ENCODE data around the gene TSEN2.

DNA sequence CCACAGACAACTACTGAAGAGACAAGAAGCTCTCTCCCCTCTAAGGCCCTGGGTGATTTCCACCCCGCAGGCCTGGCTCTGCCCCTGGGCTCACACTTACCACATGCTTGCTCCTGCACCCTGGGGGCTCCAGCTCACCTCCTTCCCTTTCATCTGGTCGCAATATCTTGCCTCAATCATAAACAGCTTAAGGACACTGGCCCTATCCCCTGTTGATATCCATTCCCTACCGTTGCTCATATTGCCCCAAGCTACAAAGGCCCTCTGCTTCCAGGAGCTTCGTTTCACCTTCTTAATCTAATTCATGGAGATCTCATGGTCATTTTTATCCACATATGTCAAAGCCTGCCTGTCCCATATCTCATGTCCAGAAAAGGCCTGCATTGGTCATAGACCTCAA is 46.0 kb upstream of the TSEN2 start:
- no peak for TF ChIP-seq POLR2AphosphoS5 (IDR thresholded peaks at IDR 0.05; ENCODE audit: low read depth, low read length)
- TF ChIP-seq JUND (IDR thresholded peaks at IDR 0.05), result no peak
- TF ChIP-seq, protein P1, sequence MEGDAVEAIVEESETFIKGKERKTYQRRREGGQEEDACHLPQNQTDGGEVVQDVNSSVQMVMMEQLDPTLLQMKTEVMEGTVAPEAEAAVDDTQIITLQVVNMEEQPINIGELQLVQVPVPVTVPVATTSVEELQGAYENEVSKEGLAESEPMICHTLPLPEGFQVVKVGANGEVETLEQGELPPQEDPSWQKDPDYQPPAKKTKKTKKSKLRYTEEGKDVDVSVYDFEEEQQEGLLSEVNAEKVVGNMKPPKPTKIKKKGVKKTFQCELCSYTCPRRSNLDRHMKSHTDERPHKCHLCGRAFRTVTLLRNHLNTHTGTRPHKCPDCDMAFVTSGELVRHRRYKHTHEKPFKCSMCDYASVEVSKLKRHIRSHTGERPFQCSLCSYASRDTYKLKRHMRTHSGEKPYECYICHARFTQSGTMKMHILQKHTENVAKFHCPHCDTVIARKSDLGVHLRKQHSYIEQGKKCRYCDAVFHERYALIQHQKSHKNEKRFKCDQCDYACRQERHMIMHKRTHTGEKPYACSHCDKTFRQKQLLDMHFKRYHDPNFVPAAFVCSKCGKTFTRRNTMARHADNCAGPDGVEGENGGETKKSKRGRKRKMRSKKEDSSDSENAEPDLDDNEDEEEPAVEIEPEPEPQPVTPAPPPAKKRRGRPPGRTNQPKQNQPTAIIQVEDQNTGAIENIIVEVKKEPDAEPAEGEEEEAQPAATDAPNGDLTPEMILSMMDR (IDR thresholded peaks at IDR 0.05 in 2 of 3, conservative IDR thresholded peaks at IDR 0.05 in 1 of 3; ENCODE audit: borderline replicate concordance in 1 of 3, insufficient read depth in 1 of 3, low read depth in 2 of 3, low read length in 2 of 3), result no peak
- no peak for TF ChIP-seq POLR2A (IDR thresholded peaks at IDR 0.05; ENCODE audit: borderline replicate concordance, extremely low read depth, insufficient read depth, insufficient read length)
- no peak for TF ChIP-seq EZH2 (IDR thresholded peaks at IDR 0.05)
- TF ChIP-seq, protein P2, sequence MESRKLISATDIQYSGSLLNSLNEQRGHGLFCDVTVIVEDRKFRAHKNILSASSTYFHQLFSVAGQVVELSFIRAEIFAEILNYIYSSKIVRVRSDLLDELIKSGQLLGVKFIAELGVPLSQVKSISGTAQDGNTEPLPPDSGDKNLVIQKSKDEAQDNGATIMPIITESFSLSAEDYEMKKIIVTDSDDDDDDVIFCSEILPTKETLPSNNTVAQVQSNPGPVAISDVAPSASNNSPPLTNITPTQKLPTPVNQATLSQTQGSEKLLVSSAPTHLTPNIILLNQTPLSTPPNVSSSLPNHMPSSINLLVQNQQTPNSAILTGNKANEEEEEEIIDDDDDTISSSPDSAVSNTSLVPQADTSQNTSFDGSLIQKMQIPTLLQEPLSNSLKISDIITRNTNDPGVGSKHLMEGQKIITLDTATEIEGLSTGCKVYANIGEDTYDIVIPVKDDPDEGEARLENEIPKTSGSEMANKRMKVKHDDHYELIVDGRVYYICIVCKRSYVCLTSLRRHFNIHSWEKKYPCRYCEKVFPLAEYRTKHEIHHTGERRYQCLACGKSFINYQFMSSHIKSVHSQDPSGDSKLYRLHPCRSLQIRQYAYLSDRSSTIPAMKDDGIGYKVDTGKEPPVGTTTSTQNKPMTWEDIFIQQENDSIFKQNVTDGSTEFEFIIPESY (IDR thresholded peaks at IDR 0.05; ENCODE audit: extremely low read depth, insufficient replicate concordance, low read length), result no peak

Measured in HCT116 (cell line).